Measurements from ENCODE around the gene YPEL2.

The YPEL2 gene

DNA sequence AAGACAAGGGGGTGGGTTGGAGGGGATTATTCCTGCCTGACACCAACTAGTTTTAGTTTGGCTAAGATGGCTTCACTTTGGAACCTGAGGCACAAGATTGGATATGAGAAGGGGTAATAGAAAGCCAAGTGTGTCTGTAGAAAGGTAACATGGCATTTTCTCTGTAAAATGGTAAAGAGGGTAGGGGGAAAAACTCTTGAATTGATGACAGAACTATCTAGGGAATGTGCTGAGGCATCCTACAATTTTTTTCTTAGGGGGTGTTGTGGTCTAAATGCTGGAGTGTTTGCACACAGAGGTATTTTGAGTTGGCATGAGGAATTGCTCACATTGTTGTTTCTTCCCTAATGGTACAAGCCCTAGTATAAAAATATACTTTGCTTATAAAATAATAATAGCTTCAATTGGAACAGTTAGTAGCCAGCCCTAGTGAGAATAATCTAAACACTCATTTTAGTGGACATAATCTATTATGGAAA, 25.8 kb downstream of the YPEL2 start:
- DNase-seq = no peak

GRCh38 chr17:59357929-59358328, 26.5 kb downstream of the YPEL2 start:
- DNase-seq = no peak

GRCh38 chr17:59361386-59361785, 29.9 kb downstream of the YPEL2 start:
- no peak for DNase-seq

DNA sequence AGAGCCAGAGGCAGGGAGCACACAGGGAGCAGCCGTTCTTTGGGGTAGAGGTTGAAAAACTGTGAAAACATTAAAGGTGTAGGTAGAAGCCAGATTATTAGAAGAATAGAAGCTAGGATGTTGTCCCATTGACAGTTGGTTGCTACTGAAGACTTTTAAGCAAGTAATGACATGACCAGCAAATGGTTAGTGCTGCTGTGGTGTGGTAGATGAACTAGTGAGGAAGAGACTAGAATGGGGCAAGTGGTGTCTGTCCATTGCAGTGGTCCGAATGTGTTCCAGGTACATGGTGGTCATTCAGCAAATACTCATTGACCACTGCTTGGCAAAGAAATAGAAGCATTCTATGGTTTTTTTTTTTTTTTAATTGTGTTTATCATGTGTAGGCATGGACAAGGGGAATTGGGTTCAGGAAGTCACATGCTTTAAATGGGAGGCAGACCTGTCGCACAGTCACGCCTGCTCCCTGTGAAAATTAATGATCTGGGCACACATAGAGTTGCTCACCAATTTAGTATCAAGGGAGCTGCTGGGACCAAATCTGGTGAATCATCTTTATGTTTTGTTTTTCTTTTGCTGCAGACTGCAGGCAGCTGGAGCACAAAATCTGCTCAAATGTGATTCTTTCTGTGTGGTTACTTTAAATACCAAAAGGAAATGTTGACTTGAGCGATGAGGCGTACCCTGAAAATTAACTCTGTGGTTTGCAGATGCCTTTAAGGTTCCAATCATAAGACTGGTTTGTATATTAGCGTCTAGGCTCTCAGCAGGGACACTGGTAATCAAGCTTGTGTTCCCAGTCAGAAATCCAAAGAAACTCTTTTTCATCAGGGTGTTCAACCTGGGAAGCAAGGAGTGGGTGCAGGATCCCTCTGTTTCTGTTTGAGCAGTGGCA, 30.7 kb downstream of the YPEL2 start:
- DNase-seq = no peak

DNA sequence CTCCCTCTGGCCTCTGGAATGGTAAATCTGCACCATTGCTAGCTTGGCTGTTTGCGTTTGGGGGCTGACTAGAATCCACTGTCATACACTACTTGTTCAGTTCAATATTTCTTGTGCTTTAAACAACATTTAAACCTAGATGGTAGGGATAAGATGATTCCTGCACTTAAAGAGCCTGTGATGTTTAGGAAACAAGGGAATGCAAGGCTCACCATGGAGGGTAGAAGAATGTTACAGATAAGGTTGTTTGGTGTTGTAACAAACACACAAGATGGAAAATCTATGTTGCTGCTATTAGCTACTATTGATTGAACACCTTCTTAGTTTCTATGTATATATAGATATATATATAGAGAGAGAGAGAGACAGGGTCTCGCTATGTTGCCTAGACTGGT, 31.4 kb downstream of the YPEL2 start:
- DNase-seq = no peak

- peak in 1 of 2 experiments; percentile 55 for DNase-seq
These were observed 34.0 kb downstream of the YPEL2 start for GRCh38 chr17:59365383-59365981.

DNA sequence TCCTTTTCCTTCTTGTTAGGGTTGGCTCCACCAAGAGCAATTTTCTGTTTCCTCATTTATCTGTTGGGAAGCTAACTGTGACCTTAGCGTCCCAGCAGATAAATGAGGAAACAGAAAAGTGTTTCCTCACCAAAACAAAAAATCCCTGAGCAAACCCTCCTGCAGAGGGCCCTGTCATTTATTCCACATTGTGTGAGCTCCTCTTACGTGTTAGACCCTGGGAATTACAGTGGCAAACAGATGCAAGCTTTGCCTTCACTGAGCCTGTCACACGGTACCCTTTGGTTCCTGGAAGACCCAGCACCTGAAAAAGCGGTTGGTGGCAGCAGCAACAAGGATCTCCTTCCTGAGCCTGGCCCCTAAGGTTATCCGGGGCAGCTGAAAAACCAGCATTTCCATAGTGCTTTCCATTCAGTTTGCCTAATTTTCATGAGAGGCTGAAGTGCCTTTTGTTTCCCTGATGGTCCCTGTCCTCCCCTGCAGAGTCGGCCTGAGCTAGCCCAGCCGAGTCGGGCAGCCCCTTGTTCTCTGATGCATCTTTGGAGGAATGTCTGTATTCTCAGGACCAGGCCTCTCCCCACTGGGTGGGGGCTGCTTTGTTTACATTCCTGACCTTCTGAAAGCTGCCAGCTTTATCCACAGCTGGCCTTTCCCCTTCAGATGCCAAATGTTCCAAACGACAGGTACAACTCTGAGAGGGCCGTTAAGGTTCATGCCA, 34.7 kb downstream of the YPEL2 start:
- peak in 1 of 2 experiments; percentile 55 for DNase-seq

GRCh38 chr17:59366773-59367656, 35.6 kb downstream of the YPEL2 start:
- DNase-seq = peak in 1 of 2 experiments; percentile 25

GRCh38 chr17:59367657-59368045, 36.2 kb downstream of the YPEL2 start:
- no peak for DNase-seq

- DNase-seq = no peak
These were observed 36.9 kb downstream of the YPEL2 start for GRCh38 chr17:59368218-59368857.

GRCh38 chr17:59369031-59369975, 37.8 kb downstream of the YPEL2 start:
- DNase-seq = no peak

DNA sequence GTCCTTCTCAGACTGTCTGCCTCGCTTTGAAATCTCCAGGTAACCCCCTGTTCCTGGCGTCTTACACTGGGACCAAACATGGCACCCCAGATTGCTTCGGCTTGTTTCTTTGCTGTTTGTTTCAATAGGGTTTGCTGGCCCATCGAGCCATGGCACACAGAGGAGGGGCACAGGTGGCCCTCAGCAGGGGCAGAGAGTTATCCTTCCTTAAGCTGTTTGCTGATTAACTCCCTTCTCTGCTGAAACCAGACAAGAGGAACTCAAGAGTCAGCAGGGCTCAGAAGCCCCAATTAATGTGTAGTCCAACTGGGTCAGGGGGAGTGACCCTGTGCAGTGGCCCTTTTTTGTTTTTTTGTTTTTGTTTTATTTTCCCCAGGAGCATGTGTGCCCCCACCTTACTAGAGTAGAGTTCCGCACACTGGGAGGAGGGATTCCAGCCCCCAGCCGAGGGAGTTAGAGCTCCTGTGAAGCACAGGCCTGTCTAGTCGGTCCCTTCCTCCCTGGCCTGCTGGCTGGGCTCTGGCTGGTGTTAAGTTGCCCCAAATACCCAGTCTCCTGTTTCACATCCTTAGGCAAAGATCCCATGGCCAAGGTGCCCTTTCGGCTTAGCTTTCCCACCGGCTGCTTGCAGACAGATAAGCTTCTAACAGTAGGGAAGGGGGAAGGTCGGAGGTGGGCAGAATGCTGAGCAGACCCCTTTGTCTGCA, 39.3 kb downstream of the YPEL2 start:
- DNase-seq = no peak

- no peak for DNase-seq
These were observed 40.1 kb downstream of the YPEL2 start for GRCh38 chr17:59371416-59372100.

GRCh38 chr17:59372138-59372751, 40.8 kb downstream of the YPEL2 start:
- DNase-seq = no peak

- DNase-seq = no peak
These were observed 42.5 kb downstream of the YPEL2 start for GRCh38 chr17:59373882-59374495.

- no peak for DNase-seq
These were observed 43.2 kb downstream of the YPEL2 start for GRCh38 chr17:59374612-59375011.

DNA sequence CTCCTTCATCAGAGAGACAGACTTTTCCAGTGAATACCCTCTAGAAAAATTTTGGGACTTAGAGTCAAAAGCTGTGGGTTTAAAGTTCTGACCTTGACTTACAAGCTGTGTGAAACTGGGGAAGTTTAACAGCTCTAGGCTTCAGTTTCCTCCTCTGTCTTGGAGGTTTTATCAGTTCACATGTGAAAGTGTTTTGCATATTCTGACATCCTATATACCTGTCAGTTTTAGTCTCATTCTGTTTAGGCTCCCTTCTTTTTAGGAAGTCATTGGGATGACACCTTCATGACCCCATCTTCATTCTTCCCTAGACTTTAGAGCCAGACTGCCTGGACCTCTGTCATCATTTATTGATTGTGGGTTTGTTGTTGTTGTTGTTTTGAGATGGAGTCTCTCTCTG, 44.4 kb downstream of the YPEL2 start:
- no peak for DNase-seq

DNA sequence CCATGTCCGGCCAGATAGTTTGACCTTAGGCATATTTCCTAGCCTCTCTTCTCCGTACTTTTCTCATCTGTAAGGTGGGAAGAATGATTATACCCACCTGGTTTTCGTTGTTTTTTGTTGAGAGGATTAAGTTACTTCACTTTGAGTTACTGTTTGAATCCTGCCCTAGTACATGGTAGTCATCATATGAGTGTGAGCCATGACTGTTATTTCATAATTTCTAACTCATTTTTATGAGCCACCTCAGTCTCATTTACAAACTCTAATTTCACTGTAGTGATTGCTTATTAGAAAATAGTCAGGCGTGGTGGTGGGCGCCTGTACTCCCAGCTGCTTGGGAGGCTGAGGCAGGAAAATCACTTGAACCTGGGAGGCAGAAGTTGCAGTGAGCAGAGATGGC, 45.1 kb downstream of the YPEL2 start:
- DNase-seq = no peak

DNA sequence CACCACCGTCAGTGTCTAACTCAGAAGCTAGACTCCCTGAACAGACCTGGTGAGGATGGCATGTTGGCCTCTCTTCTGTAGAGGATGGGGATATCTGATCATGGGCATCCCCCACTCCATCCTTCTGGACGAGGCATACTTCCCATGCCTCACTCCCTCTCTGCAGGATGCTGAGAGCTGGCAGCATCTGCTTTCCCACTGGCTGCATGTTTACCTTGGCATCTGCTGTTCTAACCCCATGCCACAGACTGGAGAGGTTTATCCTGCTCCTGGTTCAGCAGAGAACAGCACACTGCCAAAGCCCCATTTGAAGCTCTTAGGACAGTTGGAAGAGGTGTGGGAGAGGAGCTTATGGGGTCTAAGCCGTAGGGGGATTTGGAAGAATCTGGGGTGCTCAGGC, 46.0 kb downstream of the YPEL2 start:
- DNase-seq = no peak
